Stimulated activated CD8-positive, alpha-beta memory T cell treated with anti-CD3 and anti-CD28 coated beads, Interleukin-15, amount 100 ng/mL, for 1 hour (primary cell): ENCODE results near the gene CAMTA1.
"Not testable (repeated sequence)": the region's sequence is repeated elsewhere in the genome, so short reads cannot be mapped to it uniquely, and the experiment has no call there.

Experiments
- DNase-seq: peaks from one replicate; pipeline ENCODE4 v3.0.0-alpha.2; 2020; ENCODE audit warnings: low read depth

Gene CAMTA1

GRCh38 chr1:7590426-7590790, 805.2 kb downstream of the CAMTA1 start:
- no peak for DNase-seq

GRCh38 chr1:7591565-7591964, 806.3 kb downstream of the CAMTA1 start:
- DNase-seq: no peak

GRCh38 chr1:7592120-7592798, 807.0 kb downstream of the CAMTA1 start:
- no peak for DNase-seq

GRCh38 chr1:7594002-7594713, 808.9 kb downstream of the CAMTA1 start:
- no peak for DNase-seq

- no peak for DNase-seq
These were observed 809.6 kb downstream of the CAMTA1 start for GRCh38 chr1:7594714-7595295.

GRCh38 chr1:7595336-7595735, 810.1 kb downstream of the CAMTA1 start:
- no peak for DNase-seq

- DNase-seq: no peak
These were observed 811.1 kb downstream of the CAMTA1 start for GRCh38 chr1:7596126-7596965.

- DNase-seq: not testable (repeated sequence)
These were observed 812.8 kb downstream of the CAMTA1 start for GRCh38 chr1:7598058-7598457.

GRCh38 chr1:7604906-7605305, 819.7 kb downstream of the CAMTA1 start:
- DNase-seq: not testable (repeated sequence)

GRCh38 chr1:7606096-7606495, 820.8 kb downstream of the CAMTA1 start:
- no peak for DNase-seq

- DNase-seq: no peak
These were observed 821.8 kb downstream of the CAMTA1 start for GRCh38 chr1:7607097-7607496.

GRCh38 chr1:7608628-7609305, 823.5 kb downstream of the CAMTA1 start:
- DNase-seq: no peak

- no peak for DNase-seq
These were observed 824.2 kb downstream of the CAMTA1 start for GRCh38 chr1:7609311-7609994.

GRCh38 chr1:7610106-7610731, 825.0 kb downstream of the CAMTA1 start:
- no peak for DNase-seq

GRCh38 chr1:7610936-7611335, 825.7 kb downstream of the CAMTA1 start:
- DNase-seq: no peak

GRCh38 chr1:7611421-7612010, 826.3 kb downstream of the CAMTA1 start:
- DNase-seq: no peak

- DNase-seq: no peak
These were observed 828.0 kb downstream of the CAMTA1 start for GRCh38 chr1:7613106-7613850.

- no peak for DNase-seq
These were observed 828.6 kb downstream of the CAMTA1 start for GRCh38 chr1:7613851-7614205.

GRCh38 chr1:7614576-7615074, 829.4 kb downstream of the CAMTA1 start:
- no peak for DNase-seq

- no peak for DNase-seq
These were observed 829.9 kb downstream of the CAMTA1 start for GRCh38 chr1:7615138-7615537.
